SK-N-SH treated with all-trans-retinoic acid at 6 μM for 48 hours (cell line): ENCODE data around the gene RAB40A.
A peak's percentile ranks its signal among the peaks of the same experiment; 100 is the strongest.

Source experiments
- ATAC-seq: fragments of 200-7000 bp; cut with Tn5 transposase; 3 replicates; pipeline ENCODE4 v1.9.1; 2020; ENCODE audit warnings: mild to moderate bottlenecking, moderate library complexity
- ARNTL ChIP-seq: fragments of 450-650 bp; formaldehyde crosslinking; IDR thresholded peaks from 2 replicates; pipeline ENCODE4 v1.5.0; 2020; ENCODE audit warnings: low read depth, mild to moderate bottlenecking, moderate library complexity, borderline replicate concordance
- BACH2 ChIP-seq: fragments of 250-450 bp; sonication (Bioruptor Pico); IDR thresholded peaks from 2 replicates; pipeline ENCODE4 v1.9.0; 2021; ENCODE audit warnings: mild to moderate bottlenecking, borderline replicate concordance
- CREB5 ChIP-seq: fragments of 250-450 bp; sonication (Bioruptor Pico); IDR thresholded peaks from 2 replicates; pipeline ENCODE4 v1.5.1; 2020; ENCODE audit warnings: low read depth, mild to moderate bottlenecking, moderate library complexity
- ESRRG ChIP-seq: fragments of 250-450 bp; sonication (Bioruptor Pico); IDR thresholded peaks from 2 replicates; pipeline ENCODE4 v1.6.1; 2021; ENCODE audit warnings: mild to moderate bottlenecking
- GLIS3 ChIP-seq: fragments of 250-450 bp; sonication (Bioruptor Pico); IDR thresholded peaks from 2 replicates; pipeline ENCODE4 v1.5.0; 2020; ENCODE audit warnings: mild to moderate bottlenecking, moderate library complexity
- ISL1 ChIP-seq: fragments of 250-450 bp; sonication (Bioruptor Pico); IDR thresholded peaks from 2 replicates; pipeline ENCODE4 v2.1.2; 2022; ENCODE audit warnings: mild to moderate bottlenecking, moderate library complexity
- OSR1 ChIP-seq: fragments of 250-450 bp; sonication (Bioruptor Pico); IDR thresholded peaks from 2 replicates; pipeline ENCODE4 v1.8.0; 2022; ENCODE audit warnings: moderate library complexity, mild to moderate bottlenecking, inconsistent platforms
- RARB ChIP-seq: fragments of 250-450 bp; sonication (Bioruptor Pico); IDR thresholded peaks from 2 replicates; pipeline ENCODE4 v1.8.0; 2021; ENCODE audit warnings: mild to moderate bottlenecking, moderate library complexity
- SNAI2 ChIP-seq: fragments of 250-450 bp; sonication (Bioruptor Pico); IDR thresholded peaks from 2 replicates; pipeline ENCODE4 v1.5.0; 2020; ENCODE audit warnings: mild to moderate bottlenecking, moderate library complexity
- TCF4 ChIP-seq: fragments of 250-450 bp; sonication (Bioruptor Pico); IDR thresholded peaks from 2 replicates; pipeline ENCODE4 v1.8.0; 2021; ENCODE audit warnings: mild to moderate bottlenecking, moderate library complexity, borderline replicate concordance
- TOX ChIP-seq: fragments of 250-450 bp; sonication (Bioruptor Pico); IDR thresholded peaks from 2 replicates; pipeline ENCODE4 v1.8.0; 2021; ENCODE audit warnings: mild to moderate bottlenecking, moderate library complexity, borderline replicate concordance
- ZC3H10 ChIP-seq: fragments of 250-450 bp; sonication (Bioruptor Pico); IDR thresholded peaks from 2 replicates; pipeline ENCODE4 v1.5.1; 2021; ENCODE audit warnings: mild to moderate bottlenecking, moderate library complexity
- ZFP3 ChIP-seq: fragments of 250-450 bp; sonication (Bioruptor Pico); IDR thresholded peaks from 2 replicates; pipeline ENCODE4 v1.5.0; 2020; ENCODE audit warnings: mild to moderate bottlenecking, moderate library complexity
- ZFP30 ChIP-seq: fragments of 450-650 bp; formaldehyde crosslinking; IDR thresholded peaks from 2 replicates; pipeline ENCODE4 v1.5.0; 2022; ENCODE audit warnings: mild to moderate bottlenecking, moderate library complexity
- ZNF565 ChIP-seq: fragments of 450-650 bp; formaldehyde crosslinking; conservative IDR thresholded peaks from 2 replicates; pipeline ENCODE4 v1.5.0; 2020; ENCODE audit warnings: low read depth, mild to moderate bottlenecking, moderate library complexity
- ZNF70 ChIP-seq: fragments of 450-650 bp; formaldehyde crosslinking; IDR thresholded peaks from 2 replicates; pipeline ENCODE4 v1.5.0; 2020; ENCODE audit warnings: mild to moderate bottlenecking, moderate library complexity
- ZNF8 ChIP-seq: fragments of 450-650 bp; formaldehyde crosslinking; IDR thresholded peaks from 2 replicates; pipeline ENCODE4 v1.5.0; 2020; ENCODE audit warnings: mild to moderate bottlenecking, moderate library complexity
- TF ChIP-seq, protein P1 (sequence below): fragments of 250-450 bp; sonication (Bioruptor Pico); IDR thresholded peaks from 2 replicates; pipeline ENCODE4 v1.8.0; 2020; ENCODE audit warnings: mild to moderate bottlenecking, moderate library complexity, borderline replicate concordance
- TF ChIP-seq, protein P2 (sequence below): fragments of 250-450 bp; sonication (Bioruptor Pico); IDR thresholded peaks from 2 replicates; pipeline ENCODE4 v1.5.1; 2021; ENCODE audit warnings: mild to moderate bottlenecking, moderate library complexity
- TF ChIP-seq, protein P3 (sequence below): fragments of 250-450 bp; sonication (Bioruptor Pico); IDR thresholded peaks from 2 replicates; pipeline ENCODE4 v1.8.0; 2021; ENCODE audit warnings: low read depth, mild to moderate bottlenecking, moderate library complexity, borderline replicate concordance
- TF ChIP-seq, protein P4 (sequence below): fragments of 250-450 bp; sonication (Bioruptor Pico); IDR thresholded peaks from 2 replicates; pipeline ENCODE4 v1.5.0; 2020; ENCODE audit warnings: mild to moderate bottlenecking, moderate library complexity

The RAB40A gene

GRCh38 chrX:103488794-103489193 lies 30.5 kb downstream of the RAB40A start:
- ATAC-seq: no peak
- TF ChIP-seq, protein P1, sequence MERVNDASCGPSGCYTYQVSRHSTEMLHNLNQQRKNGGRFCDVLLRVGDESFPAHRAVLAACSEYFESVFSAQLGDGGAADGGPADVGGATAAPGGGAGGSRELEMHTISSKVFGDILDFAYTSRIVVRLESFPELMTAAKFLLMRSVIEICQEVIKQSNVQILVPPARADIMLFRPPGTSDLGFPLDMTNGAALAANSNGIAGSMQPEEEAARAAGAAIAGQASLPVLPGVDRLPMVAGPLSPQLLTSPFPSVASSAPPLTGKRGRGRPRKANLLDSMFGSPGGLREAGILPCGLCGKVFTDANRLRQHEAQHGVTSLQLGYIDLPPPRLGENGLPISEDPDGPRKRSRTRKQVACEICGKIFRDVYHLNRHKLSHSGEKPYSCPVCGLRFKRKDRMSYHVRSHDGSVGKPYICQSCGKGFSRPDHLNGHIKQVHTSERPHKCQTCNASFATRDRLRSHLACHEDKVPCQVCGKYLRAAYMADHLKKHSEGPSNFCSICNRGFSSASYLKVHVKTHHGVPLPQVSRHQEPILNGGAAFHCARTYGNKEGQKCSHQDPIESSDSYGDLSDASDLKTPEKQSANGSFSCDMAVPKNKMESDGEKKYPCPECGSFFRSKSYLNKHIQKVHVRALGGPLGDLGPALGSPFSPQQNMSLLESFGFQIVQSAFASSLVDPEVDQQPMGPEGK (CRISPR knock-in tag): no peak
- TF ChIP-seq SNAI2 (no peak), TCF4 (CRISPR knock-in tag) (no peak), GLIS3 (CRISPR knock-in tag) (no peak), TOX (CRISPR knock-in tag) (no peak), ZNF70 (CRISPR knock-in tag) (no peak), CREB5 (CRISPR knock-in tag) (no peak)
- TF ChIP-seq, protein P2, sequence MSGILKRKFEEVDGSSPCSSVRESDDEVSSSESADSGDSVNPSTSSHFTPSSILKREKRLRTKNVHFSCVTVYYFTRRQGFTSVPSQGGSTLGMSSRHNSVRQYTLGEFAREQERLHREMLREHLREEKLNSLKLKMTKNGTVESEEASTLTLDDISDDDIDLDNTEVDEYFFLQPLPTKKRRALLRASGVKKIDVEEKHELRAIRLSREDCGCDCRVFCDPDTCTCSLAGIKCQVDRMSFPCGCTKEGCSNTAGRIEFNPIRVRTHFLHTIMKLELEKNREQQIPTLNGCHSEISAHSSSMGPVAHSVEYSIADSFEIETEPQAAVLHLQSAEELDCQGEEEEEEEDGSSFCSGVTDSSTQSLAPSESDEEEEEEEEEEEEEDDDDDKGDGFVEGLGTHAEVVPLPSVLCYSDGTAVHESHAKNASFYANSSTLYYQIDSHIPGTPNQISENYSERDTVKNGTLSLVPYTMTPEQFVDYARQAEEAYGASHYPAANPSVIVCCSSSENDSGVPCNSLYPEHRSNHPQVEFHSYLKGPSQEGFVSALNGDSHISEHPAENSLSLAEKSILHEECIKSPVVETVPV (CRISPR knock-in tag): no peak

DNA sequence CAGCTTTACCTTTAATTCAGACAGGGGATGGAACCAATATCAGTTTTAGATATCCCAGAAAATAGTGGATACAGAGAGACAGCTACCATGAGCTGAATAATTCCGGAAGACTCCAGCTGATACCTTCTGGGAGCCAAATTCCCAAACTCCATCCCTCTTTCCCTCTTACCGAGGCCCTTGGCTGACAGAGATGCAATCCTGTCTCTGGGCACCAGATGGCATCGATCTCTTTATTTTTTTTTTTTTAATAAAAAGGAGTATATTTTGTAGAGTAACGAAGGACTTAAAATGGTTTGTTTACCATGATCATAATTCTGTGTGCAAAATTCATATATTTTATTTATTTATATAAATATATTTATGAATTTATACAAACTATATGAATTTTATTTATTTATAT lies 31.0 kb downstream of the RAB40A start:
- TF ChIP-seq ZNF565 (CRISPR knock-in tag) (no peak), BACH2 (CRISPR knock-in tag) (no peak), ISL1 (no peak), ZFP30 (CRISPR knock-in tag) (no peak)
- TF ChIP-seq, protein P1 (CRISPR knock-in tag): no peak
- TF ChIP-seq, protein P3, sequence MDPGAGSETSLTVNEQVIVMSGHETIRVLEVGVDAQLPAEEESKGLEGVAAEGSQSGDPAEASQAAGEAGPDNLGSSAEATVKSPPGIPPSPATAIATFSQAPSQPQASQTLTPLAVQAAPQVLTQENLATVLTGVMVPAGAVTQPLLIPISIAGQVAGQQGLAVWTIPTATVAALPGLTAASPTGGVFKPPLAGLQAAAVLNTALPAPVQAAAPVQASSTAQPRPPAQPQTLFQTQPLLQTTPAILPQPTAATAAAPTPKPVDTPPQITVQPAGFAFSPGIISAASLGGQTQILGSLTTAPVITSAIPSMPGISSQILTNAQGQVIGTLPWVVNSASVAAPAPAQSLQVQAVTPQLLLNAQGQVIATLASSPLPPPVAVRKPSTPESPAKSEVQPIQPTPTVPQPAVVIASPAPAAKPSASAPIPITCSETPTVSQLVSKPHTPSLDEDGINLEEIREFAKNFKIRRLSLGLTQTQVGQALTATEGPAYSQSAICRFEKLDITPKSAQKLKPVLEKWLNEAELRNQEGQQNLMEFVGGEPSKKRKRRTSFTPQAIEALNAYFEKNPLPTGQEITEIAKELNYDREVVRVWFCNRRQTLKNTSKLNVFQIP (CRISPR knock-in tag): no peak
- TF ChIP-seq, all 23 proteins: peak for 0
- ATAC-seq: peak; percentile 57; the same call in 2 of the 3 replicates

GRCh38 chrX:103483720-103484119 lies 35.6 kb downstream of the RAB40A start:
- ATAC-seq: no peak
- TF ChIP-seq OSR1 (CRISPR knock-in tag) (no peak), ZFP30 (CRISPR knock-in tag) (no peak), BACH2 (CRISPR knock-in tag) (no peak), RARB (no peak), ZFP3 (no peak), CREB5 (CRISPR knock-in tag) (no peak), ZNF8 (CRISPR knock-in tag) (no peak), GLIS3 (CRISPR knock-in tag) (no peak), TOX (CRISPR knock-in tag) (no peak), SNAI2 (no peak), ZC3H10 (CRISPR knock-in tag) (no peak), TCF4 (CRISPR knock-in tag) (no peak), ARNTL (CRISPR knock-in tag) (no peak), ESRRG (no peak)
- TF ChIP-seq, protein P4, sequence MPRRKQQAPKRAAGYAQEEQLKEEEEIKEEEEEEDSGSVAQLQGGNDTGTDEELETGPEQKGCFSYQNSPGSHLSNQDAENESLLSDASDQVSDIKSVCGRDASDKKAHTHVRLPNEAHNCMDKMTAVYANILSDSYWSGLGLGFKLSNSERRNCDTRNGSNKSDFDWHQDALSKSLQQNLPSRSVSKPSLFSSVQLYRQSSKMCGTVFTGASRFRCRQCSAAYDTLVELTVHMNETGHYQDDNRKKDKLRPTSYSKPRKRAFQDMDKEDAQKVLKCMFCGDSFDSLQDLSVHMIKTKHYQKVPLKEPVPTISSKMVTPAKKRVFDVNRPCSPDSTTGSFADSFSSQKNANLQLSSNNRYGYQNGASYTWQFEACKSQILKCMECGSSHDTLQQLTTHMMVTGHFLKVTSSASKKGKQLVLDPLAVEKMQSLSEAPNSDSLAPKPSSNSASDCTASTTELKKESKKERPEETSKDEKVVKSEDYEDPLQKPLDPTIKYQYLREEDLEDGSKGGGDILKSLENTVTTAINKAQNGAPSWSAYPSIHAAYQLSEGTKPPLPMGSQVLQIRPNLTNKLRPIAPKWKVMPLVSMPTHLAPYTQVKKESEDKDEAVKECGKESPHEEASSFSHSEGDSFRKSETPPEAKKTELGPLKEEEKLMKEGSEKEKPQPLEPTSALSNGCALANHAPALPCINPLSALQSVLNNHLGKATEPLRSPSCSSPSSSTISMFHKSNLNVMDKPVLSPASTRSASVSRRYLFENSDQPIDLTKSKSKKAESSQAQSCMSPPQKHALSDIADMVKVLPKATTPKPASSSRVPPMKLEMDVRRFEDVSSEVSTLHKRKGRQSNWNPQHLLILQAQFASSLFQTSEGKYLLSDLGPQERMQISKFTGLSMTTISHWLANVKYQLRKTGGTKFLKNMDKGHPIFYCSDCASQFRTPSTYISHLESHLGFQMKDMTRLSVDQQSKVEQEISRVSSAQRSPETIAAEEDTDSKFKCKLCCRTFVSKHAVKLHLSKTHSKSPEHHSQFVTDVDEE (CRISPR knock-in tag): no peak
- TF ChIP-seq, protein P3 (CRISPR knock-in tag): no peak
- TF ChIP-seq, protein P1 (CRISPR knock-in tag): no peak
